AG09319 (cell line): ENCODE results near the gene C9orf50.
"Not testable (repeated sequence)": the region's sequence is repeated elsewhere in the genome, so short reads cannot be mapped to it uniquely, and the experiment has no call there.

ENCODE experiments used
- DNase-seq: peaks from one replicate; pipeline ENCODE4 v3.0.0-alpha.2; 2010; ENCODE audit warnings: low read depth; ENCODE audit errors: extremely low read depth
- CTCF ChIP-seq: IDR thresholded peaks from 2 replicates; pipeline ENCODE4 v1.5.1; 2011; ENCODE audit warnings: low read depth, mild to moderate bottlenecking, inconsistent platforms, low read length, moderate library complexity

The C9orf50 gene

GRCh38 chr9:129595311-129595741 lies 25.6 kb downstream of the C9orf50 start:
- no peak for DNase-seq
- no peak for TF ChIP-seq CTCF

- DNase-seq: no peak
- TF ChIP-seq CTCF: no peak
Measured at GRCh38 chr9:129594632-129595031, 26.3 kb downstream of the C9orf50 start.

GRCh38 chr9:129592790-129593189 lies 28.1 kb downstream of the C9orf50 start:
- not testable (repeated sequence) for DNase-seq

- DNase-seq: no peak
- TF ChIP-seq CTCF: no peak
Measured at GRCh38 chr9:129591916-129592315, 29.0 kb downstream of the C9orf50 start.

GRCh38 chr9:129590466-129590865 lies 30.4 kb downstream of the C9orf50 start:
- no peak for TF ChIP-seq CTCF
- no peak for DNase-seq

- no peak for DNase-seq
- TF ChIP-seq CTCF: no peak
Measured at GRCh38 chr9:129587487-129588262, 33.2 kb downstream of the C9orf50 start.

- TF ChIP-seq CTCF: no peak
- DNase-seq: no peak
Measured at GRCh38 chr9:129586685-129587084, 34.2 kb downstream of the C9orf50 start.

GRCh38 chr9:129586245-129586644 lies 34.7 kb downstream of the C9orf50 start:
- no peak for DNase-seq
- no peak for TF ChIP-seq CTCF
